Neuronal stem cell (in vitro differentiated cells): ENCODE data around the gene HYAL3.

ENCODE experiments used
- DNase-seq: peaks from one replicate; pipeline ENCODE4 v3.0.0-alpha.2; 2013; ENCODE audit warnings: low spot score
- H2AFZ ChIP-seq: one replicate; pipeline ENCODE4 v1.6.1; 2013; ENCODE audit warnings: mild to moderate bottlenecking, low read length, inconsistent platforms
- H2AK5ac ChIP-seq: 2 replicates; pipeline ENCODE4 v1.6.1; 2013; ENCODE audit warnings: low read depth, mild to moderate bottlenecking, inconsistent platforms, low read length, moderate library complexity, mixed read lengths
- H2BK120ac ChIP-seq: 2 replicates; pipeline ENCODE4 v1.6.1; 2013; ENCODE audit warnings: low read depth, mild to moderate bottlenecking, inconsistent platforms, low read length, moderate library complexity, mixed read lengths
- H2BK12ac ChIP-seq: one replicate; pipeline ENCODE4 v1.6.1; 2013; ENCODE audit warnings: low read length, inconsistent platforms
- H2BK15ac ChIP-seq: 2 replicates; pipeline ENCODE4 v1.6.1; 2013; ENCODE audit warnings: mild to moderate bottlenecking, low read length, inconsistent platforms, mixed read lengths
- H2BK5ac ChIP-seq: one replicate; pipeline ENCODE4 v1.6.1; 2013; ENCODE audit warnings: inconsistent platforms, mild to moderate bottlenecking, low read length, moderate library complexity
- H3K14ac ChIP-seq: one replicate; pipeline ENCODE4 v1.6.1; 2013; ENCODE audit warnings: low read length, inconsistent platforms
- H3K18ac ChIP-seq: 2 replicates; pipeline ENCODE4 v1.6.1; 2013; ENCODE audit warnings: low read length, inconsistent platforms
- H3K23ac ChIP-seq: 2 replicates; pipeline ENCODE4 v1.6.1; 2013; ENCODE audit warnings: low read depth, mild to moderate bottlenecking, mixed read lengths, low read length, inconsistent platforms; ENCODE audit not compliant: poor library complexity
- H3K27ac ChIP-seq: replicated peaks from 3 replicates; pipeline ENCODE4 v1.5.1; 2013; ENCODE audit warnings: low read length, inconsistent platforms
- H3K27me3 ChIP-seq, 3 experiments: 2 replicates each; pipeline ENCODE4 v1.6.1; 2013; ENCODE audit warnings: low read length in 3 of 3, mild to moderate bottlenecking in 2 of 3, inconsistent platforms in 1 of 3, low read depth in 1 of 3, mixed read lengths in 1 of 3, moderate library complexity in 1 of 3; ENCODE audit not compliant: control insufficient read depth in 3 of 3, insufficient read depth in 3 of 3
- H3K36me3 ChIP-seq, 2 donors: replicated peaks in 1 of 2; 2 replicates each; pipeline ENCODE4 v1.6.1; 2013; ENCODE audit warnings: low read length in 2 of 2; ENCODE audit not compliant: control insufficient read depth in 2 of 2, insufficient read depth in 2 of 2
- H3K4ac ChIP-seq: 2 replicates; pipeline ENCODE4 v1.6.1; 2013; ENCODE audit warnings: inconsistent platforms, mild to moderate bottlenecking, low read length, moderate library complexity
- H3K4me1 ChIP-seq, 2 donors: 1 replicate in 1 of 2; 2 replicates in 1 of 2; pipeline ENCODE4 v1.6.1; 2013; ENCODE audit warnings: low read length in 2 of 2, low read depth in 1 of 2; ENCODE audit not compliant: control insufficient read depth in 2 of 2, insufficient read depth in 1 of 2
- H3K4me2 ChIP-seq: one replicate; pipeline ENCODE4 v1.6.1; 2013; ENCODE audit warnings: mild to moderate bottlenecking, low read length, inconsistent platforms; ENCODE audit not compliant: insufficient read depth, poor library complexity, severe bottlenecking
- H3K4me3 ChIP-seq, 2 donors: 2 replicates each; pipeline ENCODE4 v1.5.1; 2013; ENCODE audit warnings: low read length in 2 of 2, mild to moderate bottlenecking in 2 of 2, inconsistent platforms in 1 of 2, moderate library complexity in 1 of 2
- H3K79me1 ChIP-seq: one replicate; pipeline ENCODE4 v1.6.1; 2013; ENCODE audit warnings: low read depth, mild to moderate bottlenecking, inconsistent platforms, low read length, moderate library complexity
- H3K9ac ChIP-seq: one replicate; pipeline ENCODE4 v1.6.1; 2013; ENCODE audit warnings: mild to moderate bottlenecking, low read depth, low read length, inconsistent platforms; ENCODE audit not compliant: poor library complexity
- H3K9me3 ChIP-seq, 2 donors: replicated peaks in 1 of 2; 2 replicates each; pipeline versions ENCODE3 to v1.6.1; 2013; ENCODE audit warnings: low read length in 2 of 2, mild to moderate bottlenecking in 2 of 2, inconsistent platforms in 1 of 2, low read depth in 1 of 2, mixed read lengths in 1 of 2, moderate library complexity in 1 of 2; ENCODE audit not compliant: control insufficient read depth in 2 of 2, insufficient read depth in 1 of 2
- H4K8ac ChIP-seq: one replicate; pipeline ENCODE4 v1.6.1; 2013; ENCODE audit warnings: low read depth, mild to moderate bottlenecking, inconsistent platforms, low read length, moderate library complexity
- H4K91ac ChIP-seq: one replicate; pipeline ENCODE4 v1.6.1; 2013; ENCODE audit warnings: low read length, low read depth, mild to moderate bottlenecking, inconsistent platforms; ENCODE audit not compliant: poor library complexity
- WGBS, 2 donors: extraction: QIAGEN DNeasy Blood & Tissue Kit; methylation state at CpG; one replicate each; pipeline ENCODE4 v1.1.7; 2013; ENCODE audit warnings: missing lambda C conversion rate in 2 of 2, mixed read lengths in 1 of 2; ENCODE audit not compliant: insufficient read length in 2 of 2, insufficient replicate concordance in 1 of 2; ENCODE audit errors: extremely low coverage in 2 of 2; 5-methylcytosine and 5-hydroxymethylcytosine counted together

The HYAL3 gene

DNA sequence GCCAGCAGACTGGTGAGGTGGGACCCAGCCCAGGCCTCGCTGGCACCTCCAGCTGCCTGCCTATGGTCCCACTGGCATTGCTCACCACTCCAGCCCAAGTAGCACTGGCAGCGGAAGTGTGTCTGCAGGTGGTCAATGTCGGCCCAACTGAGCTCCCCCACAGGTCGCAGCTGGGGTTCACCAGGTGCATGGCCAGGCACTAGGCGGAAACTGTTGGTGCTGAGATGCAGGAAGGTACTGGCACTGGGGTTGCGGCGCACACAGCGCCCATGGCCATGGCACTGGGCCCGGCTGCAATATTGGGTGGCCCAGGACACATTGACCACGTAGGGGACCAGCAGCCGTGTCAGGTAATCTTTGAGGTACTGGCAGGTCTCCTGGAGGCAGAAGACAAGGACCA, 19.0 kb upstream of the HYAL3 start:
- Histone ChIP-seq H2BK120ac (no peak overlapping the region), H3K4me2 (no peak overlapping the region), H3K14ac (no peak overlapping the region), H3K79me1 (peaks cover 34% of the 10 kb centered on the region), H2BK12ac (no peak overlapping the region), H2BK15ac (no peak overlapping the region), H3K4me1 (peaks cover 21 to 35% of the 10 kb centered on the region in 2 donors), H4K91ac (no peak overlapping the region), H3K27me3 (no peaks in the 10 kb centered on the region), H3K18ac (peak overlapping the region; percentile 39), H2AK5ac (no peak overlapping the region), H3K9me3 (peaks cover 0 to 4% of the 10 kb centered on the region in 2 donors), H2BK5ac (no peak overlapping the region), H3K36me3 (peaks cover 47 to 58% of the 10 kb centered on the region in 2 donors), H2AFZ (no peak overlapping the region), H3K23ac (peak overlapping the region; percentile 3), H4K8ac (peak overlapping the region; percentile 84), H3K9ac (no peak overlapping the region), H3K27ac (no peak overlapping the region), H3K4me3 (no peak overlapping the region), H3K4ac (no peak overlapping the region)
- DNase-seq = no peak
- no CpG with 5 or more reads among the region's 11 CpGs for WGBS, 2 donors

DNA sequence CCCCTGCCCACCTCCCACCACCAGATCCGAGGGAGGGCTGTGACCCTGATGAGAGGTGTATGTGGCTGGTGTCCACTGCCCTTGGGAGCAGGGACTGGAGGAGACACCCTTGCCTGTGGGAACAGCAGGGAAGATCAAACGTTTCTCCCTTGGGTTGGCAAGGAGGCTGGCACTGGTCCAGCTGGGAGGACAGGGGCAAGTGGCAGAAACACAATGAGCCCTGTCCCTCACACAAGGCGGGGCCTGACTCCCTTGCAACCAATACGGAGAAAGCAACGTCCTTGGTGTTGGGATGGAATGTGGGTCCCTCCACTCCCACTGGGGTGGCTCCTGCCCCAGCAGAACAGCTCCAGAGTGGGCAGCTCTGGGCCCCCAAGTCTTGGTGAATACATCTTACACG, 18.1 kb upstream of the HYAL3 start:
- peak overlapping the region; percentile 59 for H3K23ac ChIP-seq
- no peak overlapping the region for H3K4me3 ChIP-seq
- no peak overlapping the region for H3K14ac ChIP-seq
- no peak overlapping the region for H2AK5ac ChIP-seq
- no peak overlapping the region for H2BK15ac ChIP-seq
- no peak overlapping the region for H4K8ac ChIP-seq
- H2BK12ac ChIP-seq = peak overlapping the region; percentile 92
- no peak overlapping the region for H3K18ac ChIP-seq
- no peak overlapping the region for H2BK120ac ChIP-seq
- no peak for DNase-seq
- peak overlapping the region; percentile 60 for H2BK5ac ChIP-seq
- peaks cover 18 to 27% of the 10 kb centered on the region in 2 donors for H3K4me1 ChIP-seq
- peak overlapping the region; percentile 4 for H3K4me2 ChIP-seq
- peaks cover 34% of the 10 kb centered on the region for H3K79me1 ChIP-seq
- H3K27me3 ChIP-seq = no peaks in the 10 kb centered on the region
- WGBS, 2 donors = no CpG with 5 or more reads among the region's 6 CpGs
- no peak overlapping the region for H2AFZ ChIP-seq
- no peak overlapping the region for H4K91ac ChIP-seq
- H3K27ac ChIP-seq = no peak overlapping the region
- H3K9ac ChIP-seq = no peak overlapping the region
- no peak overlapping the region for H3K4ac ChIP-seq
- peaks cover 0 to 4% of the 10 kb centered on the region in 2 donors for H3K9me3 ChIP-seq
- peaks cover 47 to 58% of the 10 kb centered on the region in 2 donors for H3K36me3 ChIP-seq

DNA sequence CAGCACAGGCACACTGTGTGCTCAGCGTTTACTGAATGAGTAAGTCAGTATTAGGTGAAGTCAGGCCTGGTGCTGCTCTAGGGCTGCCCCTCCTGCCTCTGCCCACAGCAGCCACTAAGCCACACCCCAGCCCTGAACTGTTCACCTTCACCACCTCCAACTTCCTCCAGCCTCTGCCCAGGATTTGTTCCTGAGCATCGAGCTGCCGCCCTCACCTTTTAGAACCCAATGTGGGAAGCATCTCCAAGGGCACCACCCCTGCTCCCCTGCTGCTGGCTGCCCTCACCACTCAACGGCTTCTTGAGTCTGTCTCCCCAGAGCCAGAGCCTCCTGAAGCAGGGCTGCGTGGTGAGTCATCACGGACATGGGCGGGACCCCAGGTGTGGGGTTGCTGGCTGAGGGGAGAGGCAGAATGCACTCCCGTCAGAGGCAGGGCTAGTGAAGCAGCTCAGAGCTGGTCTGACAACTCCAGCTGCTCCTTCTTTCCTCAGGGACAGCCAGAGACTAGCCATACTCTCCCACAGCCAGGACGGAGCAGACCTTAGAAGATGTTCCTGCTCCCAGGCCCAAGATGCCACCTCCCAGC, 17.5 kb upstream of the HYAL3 start:
- H2BK15ac ChIP-seq = no peak overlapping the region
- peaks cover 12 to 22% of the 10 kb centered on the region in 2 donors for H3K4me1 ChIP-seq
- peaks cover 47 to 58% of the 10 kb centered on the region in 2 donors for H3K36me3 ChIP-seq
- no peaks in the 10 kb centered on the region for H3K27me3 ChIP-seq
- no peak overlapping the region for H4K91ac ChIP-seq
- no peak overlapping the region for H2BK12ac ChIP-seq
- no peak overlapping the region for H2AFZ ChIP-seq
- H4K8ac ChIP-seq = no peak overlapping the region
- H3K27ac ChIP-seq = no peak overlapping the region
- no peak overlapping the region for H3K14ac ChIP-seq
- peak overlapping the region; percentile 60 for H2BK5ac ChIP-seq
- H3K4me2 ChIP-seq = no peak overlapping the region
- no peak overlapping the region for H2AK5ac ChIP-seq
- no CpG with 5 or more reads among the region's 9 CpGs for WGBS, 2 donors
- peaks cover 34% of the 10 kb centered on the region for H3K79me1 ChIP-seq
- peak overlapping the region; percentile 12 for H3K9ac ChIP-seq
- H3K18ac ChIP-seq = no peak overlapping the region
- H3K4ac ChIP-seq = peak overlapping the region; percentile 46
- H2BK120ac ChIP-seq = no peak overlapping the region
- H3K9me3 ChIP-seq = peaks cover 0 to 4% of the 10 kb centered on the region in 2 donors
- DNase-seq = no peak
- no peak overlapping the region for H3K4me3 ChIP-seq
- peak overlapping the region; percentile 51 for H3K23ac ChIP-seq

GRCh38 chr3:50314816-50315215, 15.6 kb upstream of the HYAL3 start:
- H3K9ac ChIP-seq = no peak overlapping the region
- peak overlapping the region; percentile 21 for H3K14ac ChIP-seq
- no peak overlapping the region for H2AFZ ChIP-seq
- no peak overlapping the region for H3K4me2 ChIP-seq
- H2BK120ac ChIP-seq = no peak overlapping the region
- H3K23ac ChIP-seq = no peak overlapping the region
- H3K79me1 ChIP-seq = peaks cover 27% of the 10 kb centered on the region
- DNase-seq = no peak
- H3K36me3 ChIP-seq = peaks cover 44 to 56% of the 10 kb centered on the region in 2 donors
- H3K9me3 ChIP-seq = peaks cover 3 to 4% of the 10 kb centered on the region in 2 donors
- H3K18ac ChIP-seq = no peak overlapping the region
- no peak overlapping the region for H2AK5ac ChIP-seq
- H3K27ac ChIP-seq = no peak overlapping the region
- no CpG with 5 or more reads among the region's 4 CpGs for WGBS, 2 donors
- no peak overlapping the region for H3K4me3 ChIP-seq
- no peak overlapping the region for H2BK15ac ChIP-seq
- no peaks in the 10 kb centered on the region for H3K27me3 ChIP-seq
- peak overlapping the region; percentile 5 for H2BK5ac ChIP-seq
- no peak overlapping the region for H3K4ac ChIP-seq
- peaks cover 4 to 15% of the 10 kb centered on the region in 2 donors for H3K4me1 ChIP-seq
- no peak overlapping the region for H4K8ac ChIP-seq
- peak overlapping the region; percentile 10 for H2BK12ac ChIP-seq
- no peak overlapping the region for H4K91ac ChIP-seq
